ENCODE data around the gene NR2F1-AS1. TPM values are rescaled to one million over a fixed set of nuclear protein-coding genes. Genes with fewer than 3 reads are reported as not detected.

NR2F1-AS1 gene
- total and polyA plus RNA-seq, 2 experiments from 2014 or later = 0.59 to 4.5 TPM

- TF ChIP-seq, protein P1, sequence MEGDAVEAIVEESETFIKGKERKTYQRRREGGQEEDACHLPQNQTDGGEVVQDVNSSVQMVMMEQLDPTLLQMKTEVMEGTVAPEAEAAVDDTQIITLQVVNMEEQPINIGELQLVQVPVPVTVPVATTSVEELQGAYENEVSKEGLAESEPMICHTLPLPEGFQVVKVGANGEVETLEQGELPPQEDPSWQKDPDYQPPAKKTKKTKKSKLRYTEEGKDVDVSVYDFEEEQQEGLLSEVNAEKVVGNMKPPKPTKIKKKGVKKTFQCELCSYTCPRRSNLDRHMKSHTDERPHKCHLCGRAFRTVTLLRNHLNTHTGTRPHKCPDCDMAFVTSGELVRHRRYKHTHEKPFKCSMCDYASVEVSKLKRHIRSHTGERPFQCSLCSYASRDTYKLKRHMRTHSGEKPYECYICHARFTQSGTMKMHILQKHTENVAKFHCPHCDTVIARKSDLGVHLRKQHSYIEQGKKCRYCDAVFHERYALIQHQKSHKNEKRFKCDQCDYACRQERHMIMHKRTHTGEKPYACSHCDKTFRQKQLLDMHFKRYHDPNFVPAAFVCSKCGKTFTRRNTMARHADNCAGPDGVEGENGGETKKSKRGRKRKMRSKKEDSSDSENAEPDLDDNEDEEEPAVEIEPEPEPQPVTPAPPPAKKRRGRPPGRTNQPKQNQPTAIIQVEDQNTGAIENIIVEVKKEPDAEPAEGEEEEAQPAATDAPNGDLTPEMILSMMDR (conservative IDR thresholded peaks at IDR 0.05; ENCODE audit: low read depth in 2 of 2) = no peak
- TF ChIP-seq EZH2 (IDR thresholded peaks at IDR 0.05; ENCODE audit: low read depth, unreplicated experiment) (no peak), STAT1 (IDR thresholded peaks at IDR 0.05; ENCODE audit: unreplicated experiment) (no peak), NANOG (IDR thresholded peaks at IDR 0.05; ENCODE audit: borderline replicate concordance) (no peak), JUNB (IDR thresholded peaks at IDR 0.05; ENCODE audit: unreplicated experiment) (no peak), ZNF331 (CRISPR knock-in tag; IDR thresholded peaks at IDR 0.05; ENCODE audit: low read depth) (no peak)
- TF ChIP-seq, protein P2, sequence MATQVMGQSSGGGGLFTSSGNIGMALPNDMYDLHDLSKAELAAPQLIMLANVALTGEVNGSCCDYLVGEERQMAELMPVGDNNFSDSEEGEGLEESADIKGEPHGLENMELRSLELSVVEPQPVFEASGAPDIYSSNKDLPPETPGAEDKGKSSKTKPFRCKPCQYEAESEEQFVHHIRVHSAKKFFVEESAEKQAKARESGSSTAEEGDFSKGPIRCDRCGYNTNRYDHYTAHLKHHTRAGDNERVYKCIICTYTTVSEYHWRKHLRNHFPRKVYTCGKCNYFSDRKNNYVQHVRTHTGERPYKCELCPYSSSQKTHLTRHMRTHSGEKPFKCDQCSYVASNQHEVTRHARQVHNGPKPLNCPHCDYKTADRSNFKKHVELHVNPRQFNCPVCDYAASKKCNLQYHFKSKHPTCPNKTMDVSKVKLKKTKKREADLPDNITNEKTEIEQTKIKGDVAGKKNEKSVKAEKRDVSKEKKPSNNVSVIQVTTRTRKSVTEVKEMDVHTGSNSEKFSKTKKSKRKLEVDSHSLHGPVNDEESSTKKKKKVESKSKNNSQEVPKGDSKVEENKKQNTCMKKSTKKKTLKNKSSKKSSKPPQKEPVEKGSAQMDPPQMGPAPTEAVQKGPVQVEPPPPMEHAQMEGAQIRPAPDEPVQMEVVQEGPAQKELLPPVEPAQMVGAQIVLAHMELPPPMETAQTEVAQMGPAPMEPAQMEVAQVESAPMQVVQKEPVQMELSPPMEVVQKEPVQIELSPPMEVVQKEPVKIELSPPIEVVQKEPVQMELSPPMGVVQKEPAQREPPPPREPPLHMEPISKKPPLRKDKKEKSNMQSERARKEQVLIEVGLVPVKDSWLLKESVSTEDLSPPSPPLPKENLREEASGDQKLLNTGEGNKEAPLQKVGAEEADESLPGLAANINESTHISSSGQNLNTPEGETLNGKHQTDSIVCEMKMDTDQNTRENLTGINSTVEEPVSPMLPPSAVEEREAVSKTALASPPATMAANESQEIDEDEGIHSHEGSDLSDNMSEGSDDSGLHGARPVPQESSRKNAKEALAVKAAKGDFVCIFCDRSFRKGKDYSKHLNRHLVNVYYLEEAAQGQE (IDR thresholded peaks at IDR 0.05; ENCODE audit: unreplicated experiment) = no peak
Measured at GRCh38 chr5:93364378-93364777, 216.6 kb downstream of the NR2F1-AS1 start (continued).

- no peaks in the 10 kb centered on the region for H3K36me3 Mint-ChIP-seq (ENCODE audit: low read depth)
- H3K27ac Mint-ChIP-seq = no peak overlapping the region
- no peaks in the 10 kb centered on the region for H3K27me3 ChIP-seq (ENCODE audit: insufficient read depth)
- no peaks in the 10 kb centered on the region for H3K9me2 ChIP-seq (ENCODE audit: insufficient read depth)
- no peak overlapping the region for H3K4me2 ChIP-seq
- H3F3A ChIP-seq (replicated peaks; ENCODE audit: low read depth) = no peaks in the 10 kb centered on the region
- no peak overlapping the region for H3K4me3 ChIP-seq
- no peak overlapping the region for H3K27ac ChIP-seq (ENCODE audit: low read depth)
- H3K4me3 Mint-ChIP-seq = no peak overlapping the region
- no peaks in the 10 kb centered on the region for H3K9me3 Mint-ChIP-seq
- DNase-seq (ENCODE audit: low spot score) (no peak), ATAC-seq (no peak)
- peaks cover 2% of the 10 kb centered on the region for H3K27me3 Mint-ChIP-seq (ENCODE audit: insufficient read depth, low read depth, poor library complexity)
- no peaks in the 10 kb centered on the region for H3K79me2 ChIP-seq (replicated peaks; ENCODE audit: insufficient read depth)
- H3K4me1 Mint-ChIP-seq = peaks cover 11% of the 10 kb centered on the region; the same call in 2 of the 3 replicates
- H3K4me1 ChIP-seq (ENCODE audit: insufficient read depth) = no peaks in the 10 kb centered on the region
- no peaks in the 10 kb centered on the region for H4K20me1 ChIP-seq (replicated peaks; ENCODE audit: insufficient read depth)
- no peak overlapping the region for H2AFZ ChIP-seq
- H3K36me3 ChIP-seq (ENCODE audit: insufficient read depth) = no peaks in the 10 kb centered on the region
- no peak for TF ChIP-seq NANOG (IDR thresholded peaks at IDR 0.05; ENCODE audit: borderline replicate concordance)
- no peak for TF ChIP-seq EZH2phosphoT487 (IDR thresholded peaks at IDR 0.05; ENCODE audit: unreplicated experiment)
- TF ChIP-seq EZH2 (IDR thresholded peaks at IDR 0.05; ENCODE audit: low read depth, unreplicated experiment) = no peak
- TF ChIP-seq ZNF331 (CRISPR knock-in tag; IDR thresholded peaks at IDR 0.05; ENCODE audit: low read depth) = no peak
- TF ChIP-seq ZNF114 (CRISPR knock-in tag; IDR thresholded peaks at IDR 0.05) = no peak
- TF ChIP-seq, protein P2 (IDR thresholded peaks at IDR 0.05; ENCODE audit: unreplicated experiment) = no peak
- TF ChIP-seq JUNB (IDR thresholded peaks at IDR 0.05; ENCODE audit: unreplicated experiment) = no peak
- TF ChIP-seq CREB1 (CRISPR knock-in tag; IDR thresholded peaks at IDR 0.05; ENCODE audit: low read depth) = no peak
Measured at GRCh38 chr5:93360436-93361088, 220.5 kb downstream of the NR2F1-AS1 start.
